ENCODE data around the gene EGF. TPM values are rescaled to one million over a fixed set of nuclear protein-coding genes. Genes with fewer than 3 reads are reported as not detected.

EGF gene
- total RNA-seq, 1 donor from 2014 or later, result 6.6 TPM

- H3K4me3 Mint-ChIP-seq, result no peak overlapping the region
- no peaks in the 10 kb centered on the region for H3K9me3 Mint-ChIP-seq
- Histone ChIP-seq H3K9ac (no peak overlapping the region), H3K4me1 (peaks cover 8% of the 10 kb centered on the region), H4K20me1 (ENCODE audit: low read depth) (no peaks in the 10 kb centered on the region), H3K79me2 (ENCODE audit: low read depth) (no peaks in the 10 kb centered on the region), H2AFZ (replicated peaks) (no peak overlapping the region), H3F3A (ENCODE audit: low read depth) (no peaks in the 10 kb centered on the region), H3K27ac (no peak overlapping the region), H3K4me2 (peak overlapping the region; percentile 35), H3K9me3 (ENCODE audit: low read depth) (no peaks in the 10 kb centered on the region), H3K4me3 (no peak overlapping the region), H3K36me3 (no peaks in the 10 kb centered on the region), H3K27me3 (no peaks in the 10 kb centered on the region)
- peak; percentile 16 for DNase-seq (ENCODE audit: low spot score)
- H3K27me3 Mint-ChIP-seq (ENCODE audit: insufficient read depth, low read depth), result peaks cover 7% of the 10 kb centered on the region
- peaks cover 24% of the 10 kb centered on the region for H3K4me1 Mint-ChIP-seq
- no peak for TF ChIP-seq CTCF (IDR thresholded peaks at IDR 0.05)
- no peak for TF ChIP-seq EZH2 (IDR thresholded peaks at IDR 0.05)
- H3K27ac Mint-ChIP-seq, result no peak overlapping the region
- peaks cover 7% of the 10 kb centered on the region for H3K36me3 Mint-ChIP-seq
Observed at GRCh38 chr4:110042545-110043517, 130.1 kb downstream of the EGF start.

- Histone ChIP-seq H3K4me1 (peaks cover 8% of the 10 kb centered on the region), H3K27me3 (no peaks in the 10 kb centered on the region), H4K20me1 (ENCODE audit: low read depth) (no peaks in the 10 kb centered on the region), H3K4me3 (no peak overlapping the region), H3K36me3 (peaks cover 12% of the 10 kb centered on the region), H3F3A (ENCODE audit: low read depth) (no peaks in the 10 kb centered on the region), H3K4me2 (no peak overlapping the region), H3K27ac (no peak overlapping the region), H3K9me3 (ENCODE audit: low read depth) (no peaks in the 10 kb centered on the region), H2AFZ (replicated peaks) (no peak overlapping the region), H3K79me2 (ENCODE audit: low read depth) (no peaks in the 10 kb centered on the region), H3K9ac (no peak overlapping the region)
- Mint-ChIP-seq H3K27ac (no peak overlapping the region), H3K4me3 (no peak overlapping the region), H3K9me3 (no peaks in the 10 kb centered on the region), H3K4me1 (peaks cover 27% of the 10 kb centered on the region), H3K27me3 (ENCODE audit: insufficient read depth, low read depth) (peaks cover 4% of the 10 kb centered on the region), H3K36me3 (peaks cover 27% of the 10 kb centered on the region)
- no peak for TF ChIP-seq EZH2phosphoT487 (IDR thresholded peaks at IDR 0.05)
- no peak for TF ChIP-seq EZH2 (IDR thresholded peaks at IDR 0.05)
- TF ChIP-seq CTCF (IDR thresholded peaks at IDR 0.05), result no peak
- no peak for DNase-seq (ENCODE audit: low spot score)
Observed at GRCh38 chr4:110046588-110047049, 133.9 kb downstream of the EGF start.

DNA sequence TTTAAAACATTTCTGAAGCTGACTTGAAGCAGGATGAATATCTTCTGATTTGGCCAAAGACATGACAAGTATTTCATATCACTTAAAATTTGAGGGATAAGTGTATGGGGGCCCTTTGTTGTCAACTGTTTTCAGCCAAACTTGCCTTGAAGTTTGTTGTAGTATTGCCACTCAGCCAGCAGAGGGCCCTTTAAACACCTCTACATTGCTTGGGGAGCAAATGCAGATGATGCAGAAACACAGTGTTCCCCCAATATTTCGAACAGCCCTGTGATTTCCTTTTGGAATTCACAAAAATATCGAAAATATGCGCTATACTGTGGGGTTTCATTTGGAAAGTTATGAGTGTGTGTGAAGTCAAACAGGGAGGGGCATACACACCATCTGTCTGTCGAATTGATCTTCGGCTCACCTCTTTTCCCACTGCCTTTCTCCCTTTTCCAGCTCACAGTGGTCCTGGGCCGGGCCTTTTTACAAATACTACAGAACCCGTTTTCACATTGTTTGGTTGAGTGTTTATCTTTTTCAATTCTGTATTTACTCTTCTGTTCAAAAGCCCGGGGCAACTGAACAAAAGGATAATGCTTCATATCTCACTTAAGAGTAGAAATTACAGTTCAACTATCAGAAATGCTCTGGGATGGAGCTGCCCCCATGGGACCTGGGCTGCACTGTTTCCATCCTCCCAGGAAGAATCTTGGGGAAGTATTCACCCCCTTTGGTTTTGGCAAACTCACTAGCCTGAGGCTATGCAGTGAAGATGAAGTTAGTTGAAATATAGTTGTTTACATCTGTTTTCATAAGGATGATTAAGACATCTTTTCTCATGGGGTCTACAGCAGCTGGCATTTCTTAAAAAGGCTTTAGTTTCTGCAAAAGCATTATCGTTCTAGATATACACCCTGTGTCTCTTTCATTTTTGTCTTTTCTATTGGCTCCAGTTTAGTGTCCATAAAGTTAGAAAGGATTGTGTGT lies 137.6 kb downstream of the EGF start:
- Mint-ChIP-seq H3K9me3 (no peaks in the 10 kb centered on the region), H3K4me3 (no peak overlapping the region)
- TF ChIP-seq CTCF (IDR thresholded peaks at IDR 0.05) (peak; percentile 80), EZH2phosphoT487 (IDR thresholded peaks at IDR 0.05) (no peak)

More for the DNA sequence above, 137.6 kb downstream of the EGF start:
- Mint-ChIP-seq H3K36me3 (peaks cover 39% of the 10 kb centered on the region), H3K27ac (no peak overlapping the region), H3K27me3 (ENCODE audit: insufficient read depth, low read depth) (no peaks in the 10 kb centered on the region), H3K4me1 (peaks cover 9% of the 10 kb centered on the region)
- Histone ChIP-seq H3K79me2 (ENCODE audit: low read depth) (no peaks in the 10 kb centered on the region), H2AFZ (replicated peaks) (no peak overlapping the region), H3K9ac (no peak overlapping the region), H4K20me1 (ENCODE audit: low read depth) (no peaks in the 10 kb centered on the region), H3K27ac (no peak overlapping the region), H3K9me3 (ENCODE audit: low read depth) (no peaks in the 10 kb centered on the region), H3F3A (ENCODE audit: low read depth) (no peaks in the 10 kb centered on the region), H3K4me3 (no peak overlapping the region), H3K4me2 (no peak overlapping the region), H3K4me1 (no peaks in the 10 kb centered on the region), H3K36me3 (peaks cover 12% of the 10 kb centered on the region), H3K27me3 (no peaks in the 10 kb centered on the region)
- peak; percentile 60 for DNase-seq (ENCODE audit: low spot score)

All from neural progenitor cell (in vitro differentiated cells).